GM18870 (cell line): ENCODE measurements around the gene GRPEL1.
A peak's percentile ranks its signal among the peaks of the same experiment; 100 is the strongest.
"Not testable (repeated sequence)": the region's sequence is repeated elsewhere in the genome, so short reads cannot be mapped to it uniquely, and the experiment has no call there.

Experiments
- ATAC-seq: cut with Tn5 transposase; IDR thresholded peaks from one replicate; pipeline ENCODE4 v1.9.1; 2021; ENCODE audit warnings: moderate library complexity; ENCODE audit not compliant: unreplicated experiment

Gene GRPEL1

GRCh38 chr4:7067452-7068278, at the start of gene GRPEL1:
TSS of gene GRPEL1 (minus strand) at chr4:7068064. CDS start at chr4:7068032, 32 bp downstream.
- peak; percentile 96 for ATAC-seq

- no peak for ATAC-seq
Measured at GRCh38 chr4:7116705-7117104, 48.8 kb upstream of the GRPEL1 start.

- ATAC-seq = no peak
Measured at GRCh38 chr4:7115557-7116340, 47.9 kb upstream of the GRPEL1 start.

GRCh38 chr4:7112656-7113055, 44.8 kb upstream of the GRPEL1 start:
- ATAC-seq = no peak

- no peak for ATAC-seq
Measured at GRCh38 chr4:7111441-7111840, 43.6 kb upstream of the GRPEL1 start.

- ATAC-seq = no peak
Measured at GRCh38 chr4:7110546-7110945, 42.7 kb upstream of the GRPEL1 start.

- ATAC-seq = no peak
Measured at GRCh38 chr4:7109169-7109568, 41.3 kb upstream of the GRPEL1 start.

- ATAC-seq = no peak
Measured at GRCh38 chr4:7108660-7109059, 40.8 kb upstream of the GRPEL1 start.

- no peak for ATAC-seq
Measured at GRCh38 chr4:7108046-7108625, 40.3 kb upstream of the GRPEL1 start.

GRCh38 chr4:7107166-7107905, 39.5 kb upstream of the GRPEL1 start:
- ATAC-seq = no peak

- no peak for ATAC-seq
Measured at GRCh38 chr4:7105276-7105675, 37.4 kb upstream of the GRPEL1 start.

- ATAC-seq = no peak
Measured at GRCh38 chr4:7104366-7105031, 36.6 kb upstream of the GRPEL1 start.

- ATAC-seq = no peak
Measured at GRCh38 chr4:7103607-7104365, 35.9 kb upstream of the GRPEL1 start.

GRCh38 chr4:7103031-7103606, 35.3 kb upstream of the GRPEL1 start:
- no peak for ATAC-seq

- ATAC-seq = not testable (repeated sequence)
Measured at GRCh38 chr4:7102516-7102909, 34.6 kb upstream of the GRPEL1 start.

GRCh38 chr4:7101692-7102515, 34.0 kb upstream of the GRPEL1 start:
- peak; percentile 75 for ATAC-seq

- ATAC-seq = no peak
Measured at GRCh38 chr4:7096236-7096635, 28.4 kb upstream of the GRPEL1 start.

- no peak for ATAC-seq
Measured at GRCh38 chr4:7095611-7096155, 27.8 kb upstream of the GRPEL1 start.
